ENCODE measurements around the gene GATA2. TPM values are rescaled to one million over a fixed set of nuclear protein-coding genes. Genes with fewer than 3 reads are reported as not detected.

Gene GATA2
- total RNA-seq, 1 donor from 2014 or later, result 23.9 TPM

DNA sequence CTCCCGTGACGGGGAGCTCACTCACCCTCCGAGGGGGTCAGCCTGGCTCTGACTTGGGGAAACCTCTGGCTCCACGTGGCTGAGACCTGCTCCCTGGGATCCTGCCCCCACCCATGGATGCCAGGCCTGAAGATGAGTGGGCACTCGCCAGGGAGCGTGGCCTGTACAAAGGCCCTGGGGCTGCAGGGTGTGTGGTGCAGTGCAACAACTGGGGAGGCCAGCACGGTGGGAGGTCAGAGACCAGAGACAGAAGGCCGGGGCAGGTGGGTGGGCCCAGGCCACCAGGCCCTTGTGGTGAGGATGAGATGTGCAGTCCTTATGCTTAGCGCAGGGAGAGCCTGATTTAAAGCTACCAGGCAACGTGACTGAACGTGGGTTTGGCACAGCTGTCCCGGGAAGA lies 31.3 kb downstream of the GATA2 start:
- peaks cover 36% of the 10 kb centered on the region for H3K27me3 Mint-ChIP-seq
- no peak for DNase-seq (ENCODE audit: extremely low spot score, unreplicated experiment)
- TF ChIP-seq, protein P1, sequence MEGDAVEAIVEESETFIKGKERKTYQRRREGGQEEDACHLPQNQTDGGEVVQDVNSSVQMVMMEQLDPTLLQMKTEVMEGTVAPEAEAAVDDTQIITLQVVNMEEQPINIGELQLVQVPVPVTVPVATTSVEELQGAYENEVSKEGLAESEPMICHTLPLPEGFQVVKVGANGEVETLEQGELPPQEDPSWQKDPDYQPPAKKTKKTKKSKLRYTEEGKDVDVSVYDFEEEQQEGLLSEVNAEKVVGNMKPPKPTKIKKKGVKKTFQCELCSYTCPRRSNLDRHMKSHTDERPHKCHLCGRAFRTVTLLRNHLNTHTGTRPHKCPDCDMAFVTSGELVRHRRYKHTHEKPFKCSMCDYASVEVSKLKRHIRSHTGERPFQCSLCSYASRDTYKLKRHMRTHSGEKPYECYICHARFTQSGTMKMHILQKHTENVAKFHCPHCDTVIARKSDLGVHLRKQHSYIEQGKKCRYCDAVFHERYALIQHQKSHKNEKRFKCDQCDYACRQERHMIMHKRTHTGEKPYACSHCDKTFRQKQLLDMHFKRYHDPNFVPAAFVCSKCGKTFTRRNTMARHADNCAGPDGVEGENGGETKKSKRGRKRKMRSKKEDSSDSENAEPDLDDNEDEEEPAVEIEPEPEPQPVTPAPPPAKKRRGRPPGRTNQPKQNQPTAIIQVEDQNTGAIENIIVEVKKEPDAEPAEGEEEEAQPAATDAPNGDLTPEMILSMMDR (conservative IDR thresholded peaks at IDR 0.05), result no peak
- H3K4me1 Mint-ChIP-seq (ENCODE audit: unreplicated experiment), result peaks cover 4% of the 10 kb centered on the region
- H3K4me3 Mint-ChIP-seq, result no peak overlapping the region
- H3K27ac Mint-ChIP-seq, result no peak overlapping the region
- H3K36me3 Mint-ChIP-seq, result no peaks in the 10 kb centered on the region
- H3K9me3 Mint-ChIP-seq, result no peaks in the 10 kb centered on the region

- TF ChIP-seq, protein P1 (conservative IDR thresholded peaks at IDR 0.05), result no peak
- H3K4me1 Mint-ChIP-seq (ENCODE audit: unreplicated experiment), result peaks cover 4% of the 10 kb centered on the region
- H3K4me3 Mint-ChIP-seq, result no peak overlapping the region
- H3K27me3 Mint-ChIP-seq, result peaks cover 32% of the 10 kb centered on the region
- H3K36me3 Mint-ChIP-seq, result no peaks in the 10 kb centered on the region
- H3K27ac Mint-ChIP-seq, result no peak overlapping the region
- no peak for DNase-seq (ENCODE audit: extremely low spot score, unreplicated experiment)
- H3K9me3 Mint-ChIP-seq, result no peaks in the 10 kb centered on the region
These were observed 33.6 kb downstream of the GATA2 start for GRCh38 chr3:128459461-128459820.

DNA sequence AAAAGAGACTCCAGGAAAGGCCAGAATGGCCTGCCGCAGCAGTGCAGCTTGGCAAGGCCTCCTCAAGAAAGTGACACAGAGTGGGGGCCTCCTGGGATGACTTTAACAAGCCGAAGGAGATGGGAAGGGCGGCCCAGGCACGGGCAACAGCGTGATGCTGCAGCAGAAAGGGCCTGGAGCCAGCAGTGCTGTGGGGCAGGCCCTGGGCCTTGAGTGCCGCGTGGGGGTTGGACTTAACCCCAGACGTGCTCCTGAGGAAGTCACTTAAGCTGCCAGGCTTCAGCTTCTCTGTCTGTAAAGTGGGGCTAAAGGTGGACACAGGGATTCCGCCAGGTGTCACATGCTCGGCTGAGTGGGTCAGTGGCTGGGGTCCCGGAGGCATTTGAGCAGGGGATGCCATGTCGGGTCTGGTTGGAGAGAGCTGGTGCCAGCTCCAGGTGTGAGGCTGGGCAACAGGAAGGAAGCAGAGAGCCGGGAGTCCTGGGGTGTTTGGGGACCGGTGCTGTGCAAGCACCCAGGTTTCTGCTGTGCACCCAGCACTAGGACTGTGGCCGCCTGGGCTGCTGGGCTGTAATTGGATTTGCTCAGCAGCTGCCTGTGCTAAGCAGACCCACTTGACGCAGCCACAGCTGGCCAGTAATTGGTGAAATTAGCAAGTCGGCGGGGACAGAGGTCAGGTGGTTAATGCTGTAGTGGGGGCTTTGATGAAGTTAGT lies 34.1 kb downstream of the GATA2 start:
- H3K27me3 Mint-ChIP-seq, result peaks cover 28% of the 10 kb centered on the region
- DNase-seq (ENCODE audit: extremely low spot score, unreplicated experiment), result no peak
- H3K9me3 Mint-ChIP-seq, result no peaks in the 10 kb centered on the region
- H3K36me3 Mint-ChIP-seq, result no peaks in the 10 kb centered on the region
- TF ChIP-seq, protein P1 (conservative IDR thresholded peaks at IDR 0.05), result no peak
- no peak overlapping the region for H3K4me3 Mint-ChIP-seq
- no peak overlapping the region for H3K27ac Mint-ChIP-seq
- peaks cover 4% of the 10 kb centered on the region for H3K4me1 Mint-ChIP-seq (ENCODE audit: unreplicated experiment)

- H3K4me3 Mint-ChIP-seq, result no peak overlapping the region
- no peak overlapping the region for H3K27ac Mint-ChIP-seq
These were observed 35.1 kb downstream of the GATA2 start for GRCh38 chr3:128457937-128458336.

GRCh38 chr3:128456776-128457715 lies 36.0 kb downstream of the GATA2 start:
- H3K27ac Mint-ChIP-seq, result no peak overlapping the region
- no peaks in the 10 kb centered on the region for H3K36me3 Mint-ChIP-seq
- no peaks in the 10 kb centered on the region for H3K9me3 Mint-ChIP-seq
- peaks cover 28% of the 10 kb centered on the region for H3K27me3 Mint-ChIP-seq
- peaks cover 4% of the 10 kb centered on the region for H3K4me1 Mint-ChIP-seq (ENCODE audit: unreplicated experiment)
- no peak overlapping the region for H3K4me3 Mint-ChIP-seq
- TF ChIP-seq, protein P1 (conservative IDR thresholded peaks at IDR 0.05), result peak; percentile 28
- DNase-seq (ENCODE audit: extremely low spot score, unreplicated experiment), result no peak

More at GRCh38 chr3:128457937-128458336, 35.1 kb downstream of the GATA2 start:
- H3K4me1 Mint-ChIP-seq (ENCODE audit: unreplicated experiment), result peaks cover 4% of the 10 kb centered on the region
- DNase-seq (ENCODE audit: extremely low spot score, unreplicated experiment), result no peak
- peaks cover 28% of the 10 kb centered on the region for H3K27me3 Mint-ChIP-seq
- H3K9me3 Mint-ChIP-seq, result no peaks in the 10 kb centered on the region
- TF ChIP-seq, protein P1 (conservative IDR thresholded peaks at IDR 0.05), result no peak
- no peaks in the 10 kb centered on the region for H3K36me3 Mint-ChIP-seq

Measured in type B pancreatic cell (in vitro differentiated cells).